ENCODE measurements around the gene PTMS.

The PTMS gene

GRCh38 chr12:6796576-6796975, 30.4 kb downstream of the PTMS start (continued):
- TF ChIP-seq PATZ1 (CRISPR knock-in tag; IDR thresholded peaks at IDR 0.05; ENCODE audit: borderline replicate concordance) (no peak), ZC3H10 (CRISPR knock-in tag; IDR thresholded peaks at IDR 0.05) (no peak), RARB (CRISPR knock-in tag; IDR thresholded peaks at IDR 0.05) (no peak), TOX (CRISPR knock-in tag; IDR thresholded peaks at IDR 0.05; ENCODE audit: borderline replicate concordance) (no peak), ZFP30 (CRISPR knock-in tag; IDR thresholded peaks at IDR 0.05) (no peak), BACH2 (CRISPR knock-in tag; IDR thresholded peaks at IDR 0.05; ENCODE audit: borderline replicate concordance) (no peak), PPARA (CRISPR knock-in tag; IDR thresholded peaks at IDR 0.05; ENCODE audit: borderline replicate concordance) (no peak), ZFP3 (CRISPR knock-in tag; IDR thresholded peaks at IDR 0.05) (no peak)
- TF ChIP-seq, protein P1, sequence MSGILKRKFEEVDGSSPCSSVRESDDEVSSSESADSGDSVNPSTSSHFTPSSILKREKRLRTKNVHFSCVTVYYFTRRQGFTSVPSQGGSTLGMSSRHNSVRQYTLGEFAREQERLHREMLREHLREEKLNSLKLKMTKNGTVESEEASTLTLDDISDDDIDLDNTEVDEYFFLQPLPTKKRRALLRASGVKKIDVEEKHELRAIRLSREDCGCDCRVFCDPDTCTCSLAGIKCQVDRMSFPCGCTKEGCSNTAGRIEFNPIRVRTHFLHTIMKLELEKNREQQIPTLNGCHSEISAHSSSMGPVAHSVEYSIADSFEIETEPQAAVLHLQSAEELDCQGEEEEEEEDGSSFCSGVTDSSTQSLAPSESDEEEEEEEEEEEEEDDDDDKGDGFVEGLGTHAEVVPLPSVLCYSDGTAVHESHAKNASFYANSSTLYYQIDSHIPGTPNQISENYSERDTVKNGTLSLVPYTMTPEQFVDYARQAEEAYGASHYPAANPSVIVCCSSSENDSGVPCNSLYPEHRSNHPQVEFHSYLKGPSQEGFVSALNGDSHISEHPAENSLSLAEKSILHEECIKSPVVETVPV (CRISPR knock-in tag; IDR thresholded peaks at IDR 0.05) = no peak
- TF ChIP-seq, protein P2, sequence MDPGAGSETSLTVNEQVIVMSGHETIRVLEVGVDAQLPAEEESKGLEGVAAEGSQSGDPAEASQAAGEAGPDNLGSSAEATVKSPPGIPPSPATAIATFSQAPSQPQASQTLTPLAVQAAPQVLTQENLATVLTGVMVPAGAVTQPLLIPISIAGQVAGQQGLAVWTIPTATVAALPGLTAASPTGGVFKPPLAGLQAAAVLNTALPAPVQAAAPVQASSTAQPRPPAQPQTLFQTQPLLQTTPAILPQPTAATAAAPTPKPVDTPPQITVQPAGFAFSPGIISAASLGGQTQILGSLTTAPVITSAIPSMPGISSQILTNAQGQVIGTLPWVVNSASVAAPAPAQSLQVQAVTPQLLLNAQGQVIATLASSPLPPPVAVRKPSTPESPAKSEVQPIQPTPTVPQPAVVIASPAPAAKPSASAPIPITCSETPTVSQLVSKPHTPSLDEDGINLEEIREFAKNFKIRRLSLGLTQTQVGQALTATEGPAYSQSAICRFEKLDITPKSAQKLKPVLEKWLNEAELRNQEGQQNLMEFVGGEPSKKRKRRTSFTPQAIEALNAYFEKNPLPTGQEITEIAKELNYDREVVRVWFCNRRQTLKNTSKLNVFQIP (CRISPR knock-in tag; IDR thresholded peaks at IDR 0.05; ENCODE audit: borderline replicate concordance, low read depth) = no peak

DNA sequence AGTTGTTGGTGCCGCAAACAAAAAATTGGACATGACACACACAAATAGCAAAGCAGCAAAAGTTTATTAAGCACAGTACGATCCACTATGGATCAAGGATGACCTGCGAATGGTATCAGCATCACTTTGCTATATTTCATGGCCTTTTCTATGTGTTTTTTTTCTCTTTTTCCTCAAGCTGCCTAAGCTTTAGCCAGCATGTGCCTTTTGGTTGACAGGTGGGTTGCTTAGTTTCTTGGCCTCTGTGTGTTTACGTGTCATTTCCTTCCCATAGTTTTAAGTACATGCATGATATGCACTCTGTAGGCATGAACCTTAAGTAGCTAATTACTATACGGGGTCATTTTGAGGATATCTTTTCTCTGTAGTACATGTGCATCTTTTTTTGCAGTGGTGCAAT, 33.0 kb downstream of the PTMS start:
- ATAC-seq = no peak
- TF ChIP-seq TCF4 (CRISPR knock-in tag; IDR thresholded peaks at IDR 0.05; ENCODE audit: borderline replicate concordance) (no peak), ZFP30 (CRISPR knock-in tag; IDR thresholded peaks at IDR 0.05) (no peak), PATZ1 (CRISPR knock-in tag; IDR thresholded peaks at IDR 0.05; ENCODE audit: borderline replicate concordance) (no peak), TOX (CRISPR knock-in tag; IDR thresholded peaks at IDR 0.05; ENCODE audit: borderline replicate concordance) (no peak), ARNTL (CRISPR knock-in tag; IDR thresholded peaks at IDR 0.05; ENCODE audit: borderline replicate concordance, low read depth) (no peak), ZFP3 (CRISPR knock-in tag; IDR thresholded peaks at IDR 0.05) (no peak), CREB5 (CRISPR knock-in tag; IDR thresholded peaks at IDR 0.05; ENCODE audit: low read depth) (no peak), ZNF70 (CRISPR knock-in tag; IDR thresholded peaks at IDR 0.05) (no peak), BACH2 (CRISPR knock-in tag; IDR thresholded peaks at IDR 0.05; ENCODE audit: borderline replicate concordance) (no peak), GLIS3 (CRISPR knock-in tag; IDR thresholded peaks at IDR 0.05) (no peak), ZNF565 (CRISPR knock-in tag; conservative IDR thresholded peaks at IDR 0.05; ENCODE audit: low read depth) (no peak), ZNF8 (CRISPR knock-in tag; IDR thresholded peaks at IDR 0.05) (no peak), ISL1 (CRISPR knock-in tag; IDR thresholded peaks at IDR 0.05) (no peak), RARB (CRISPR knock-in tag; IDR thresholded peaks at IDR 0.05) (no peak)
- TF ChIP-seq, protein P2 (CRISPR knock-in tag; IDR thresholded peaks at IDR 0.05; ENCODE audit: borderline replicate concordance, low read depth) = no peak
- TF ChIP-seq, protein P1 (CRISPR knock-in tag; IDR thresholded peaks at IDR 0.05) = no peak
- TF ChIP-seq, protein P3, sequence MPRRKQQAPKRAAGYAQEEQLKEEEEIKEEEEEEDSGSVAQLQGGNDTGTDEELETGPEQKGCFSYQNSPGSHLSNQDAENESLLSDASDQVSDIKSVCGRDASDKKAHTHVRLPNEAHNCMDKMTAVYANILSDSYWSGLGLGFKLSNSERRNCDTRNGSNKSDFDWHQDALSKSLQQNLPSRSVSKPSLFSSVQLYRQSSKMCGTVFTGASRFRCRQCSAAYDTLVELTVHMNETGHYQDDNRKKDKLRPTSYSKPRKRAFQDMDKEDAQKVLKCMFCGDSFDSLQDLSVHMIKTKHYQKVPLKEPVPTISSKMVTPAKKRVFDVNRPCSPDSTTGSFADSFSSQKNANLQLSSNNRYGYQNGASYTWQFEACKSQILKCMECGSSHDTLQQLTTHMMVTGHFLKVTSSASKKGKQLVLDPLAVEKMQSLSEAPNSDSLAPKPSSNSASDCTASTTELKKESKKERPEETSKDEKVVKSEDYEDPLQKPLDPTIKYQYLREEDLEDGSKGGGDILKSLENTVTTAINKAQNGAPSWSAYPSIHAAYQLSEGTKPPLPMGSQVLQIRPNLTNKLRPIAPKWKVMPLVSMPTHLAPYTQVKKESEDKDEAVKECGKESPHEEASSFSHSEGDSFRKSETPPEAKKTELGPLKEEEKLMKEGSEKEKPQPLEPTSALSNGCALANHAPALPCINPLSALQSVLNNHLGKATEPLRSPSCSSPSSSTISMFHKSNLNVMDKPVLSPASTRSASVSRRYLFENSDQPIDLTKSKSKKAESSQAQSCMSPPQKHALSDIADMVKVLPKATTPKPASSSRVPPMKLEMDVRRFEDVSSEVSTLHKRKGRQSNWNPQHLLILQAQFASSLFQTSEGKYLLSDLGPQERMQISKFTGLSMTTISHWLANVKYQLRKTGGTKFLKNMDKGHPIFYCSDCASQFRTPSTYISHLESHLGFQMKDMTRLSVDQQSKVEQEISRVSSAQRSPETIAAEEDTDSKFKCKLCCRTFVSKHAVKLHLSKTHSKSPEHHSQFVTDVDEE (CRISPR knock-in tag; IDR thresholded peaks at IDR 0.05) = no peak

Measured in SK-N-SH treated with all-trans-retinoic acid at 6 μM for 48 hours (cell line).